LNCAP (cell line): ENCODE results near the gene CCSER2.

Source experiments
- CTCF ChIP-seq: fragments of 450-650 bp; IDR thresholded peaks from 2 replicates; pipeline ENCODE4 v1.5.1; 2017; ENCODE audit warnings: mild to moderate bottlenecking

The CCSER2 gene

GRCh38 chr10:84524435-84524834 is 196.0 kb downstream of the CCSER2 start:
- no peak for TF ChIP-seq CTCF

- no peak for TF ChIP-seq CTCF
These were observed 196.9 kb downstream of the CCSER2 start for GRCh38 chr10:84525120-84525806.

- no peak for TF ChIP-seq CTCF
These were observed 202.4 kb downstream of the CCSER2 start for GRCh38 chr10:84530724-84531325.

GRCh38 chr10:84531396-84531795 is 203.0 kb downstream of the CCSER2 start:
- TF ChIP-seq CTCF = no peak

GRCh38 chr10:84534168-84534567 is 205.8 kb downstream of the CCSER2 start:
- TF ChIP-seq CTCF = no peak

- peak; percentile 43; the same call in 1 of the 2 replicates for TF ChIP-seq CTCF
These were observed 209.1 kb downstream of the CCSER2 start for GRCh38 chr10:84537447-84537931.

- TF ChIP-seq CTCF = no peak
These were observed 209.6 kb downstream of the CCSER2 start for GRCh38 chr10:84538036-84538435.
